ENCODE data around the gene SLC4A3. TPM values are rescaled to one million over a fixed set of nuclear protein-coding genes. Genes with fewer than 3 reads are reported as not detected.

SLC4A3 gene, protein sequence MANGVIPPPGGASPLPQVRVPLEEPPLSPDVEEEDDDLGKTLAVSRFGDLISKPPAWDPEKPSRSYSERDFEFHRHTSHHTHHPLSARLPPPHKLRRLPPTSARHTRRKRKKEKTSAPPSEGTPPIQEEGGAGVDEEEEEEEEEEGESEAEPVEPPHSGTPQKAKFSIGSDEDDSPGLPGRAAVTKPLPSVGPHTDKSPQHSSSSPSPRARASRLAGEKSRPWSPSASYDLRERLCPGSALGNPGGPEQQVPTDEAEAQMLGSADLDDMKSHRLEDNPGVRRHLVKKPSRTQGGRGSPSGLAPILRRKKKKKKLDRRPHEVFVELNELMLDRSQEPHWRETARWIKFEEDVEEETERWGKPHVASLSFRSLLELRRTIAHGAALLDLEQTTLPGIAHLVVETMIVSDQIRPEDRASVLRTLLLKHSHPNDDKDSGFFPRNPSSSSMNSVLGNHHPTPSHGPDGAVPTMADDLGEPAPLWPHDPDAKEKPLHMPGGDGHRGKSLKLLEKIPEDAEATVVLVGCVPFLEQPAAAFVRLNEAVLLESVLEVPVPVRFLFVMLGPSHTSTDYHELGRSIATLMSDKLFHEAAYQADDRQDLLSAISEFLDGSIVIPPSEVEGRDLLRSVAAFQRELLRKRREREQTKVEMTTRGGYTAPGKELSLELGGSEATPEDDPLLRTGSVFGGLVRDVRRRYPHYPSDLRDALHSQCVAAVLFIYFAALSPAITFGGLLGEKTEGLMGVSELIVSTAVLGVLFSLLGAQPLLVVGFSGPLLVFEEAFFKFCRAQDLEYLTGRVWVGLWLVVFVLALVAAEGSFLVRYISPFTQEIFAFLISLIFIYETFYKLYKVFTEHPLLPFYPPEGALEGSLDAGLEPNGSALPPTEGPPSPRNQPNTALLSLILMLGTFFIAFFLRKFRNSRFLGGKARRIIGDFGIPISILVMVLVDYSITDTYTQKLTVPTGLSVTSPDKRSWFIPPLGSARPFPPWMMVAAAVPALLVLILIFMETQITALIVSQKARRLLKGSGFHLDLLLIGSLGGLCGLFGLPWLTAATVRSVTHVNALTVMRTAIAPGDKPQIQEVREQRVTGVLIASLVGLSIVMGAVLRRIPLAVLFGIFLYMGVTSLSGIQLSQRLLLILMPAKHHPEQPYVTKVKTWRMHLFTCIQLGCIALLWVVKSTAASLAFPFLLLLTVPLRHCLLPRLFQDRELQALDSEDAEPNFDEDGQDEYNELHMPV
- 11.6 and 14.3 TPM in 2 replicates for total RNA-seq (2014; rRNA removed)
- Bru-seq, nascent RNA, result percentile 59 among the genes with signal in this experiment
- BruChase-seq, experiment 1, labeled RNA remaining after a 6-hour chase, result percentile 74 among the genes with signal in this experiment
- percentile 64 among the genes with signal in this experiment for BruChase-seq, experiment 2, labeled RNA remaining after a 2-hour chase
- long read RNA-seq, full-length matches to known transcripts, result 4 of 37 reads
- long read RNA-seq, partial matches to known transcripts, result 18 of 37 reads
- long read RNA-seq, other reads (novel, unspliced or antisense), result 15 of 37 reads

DNA sequence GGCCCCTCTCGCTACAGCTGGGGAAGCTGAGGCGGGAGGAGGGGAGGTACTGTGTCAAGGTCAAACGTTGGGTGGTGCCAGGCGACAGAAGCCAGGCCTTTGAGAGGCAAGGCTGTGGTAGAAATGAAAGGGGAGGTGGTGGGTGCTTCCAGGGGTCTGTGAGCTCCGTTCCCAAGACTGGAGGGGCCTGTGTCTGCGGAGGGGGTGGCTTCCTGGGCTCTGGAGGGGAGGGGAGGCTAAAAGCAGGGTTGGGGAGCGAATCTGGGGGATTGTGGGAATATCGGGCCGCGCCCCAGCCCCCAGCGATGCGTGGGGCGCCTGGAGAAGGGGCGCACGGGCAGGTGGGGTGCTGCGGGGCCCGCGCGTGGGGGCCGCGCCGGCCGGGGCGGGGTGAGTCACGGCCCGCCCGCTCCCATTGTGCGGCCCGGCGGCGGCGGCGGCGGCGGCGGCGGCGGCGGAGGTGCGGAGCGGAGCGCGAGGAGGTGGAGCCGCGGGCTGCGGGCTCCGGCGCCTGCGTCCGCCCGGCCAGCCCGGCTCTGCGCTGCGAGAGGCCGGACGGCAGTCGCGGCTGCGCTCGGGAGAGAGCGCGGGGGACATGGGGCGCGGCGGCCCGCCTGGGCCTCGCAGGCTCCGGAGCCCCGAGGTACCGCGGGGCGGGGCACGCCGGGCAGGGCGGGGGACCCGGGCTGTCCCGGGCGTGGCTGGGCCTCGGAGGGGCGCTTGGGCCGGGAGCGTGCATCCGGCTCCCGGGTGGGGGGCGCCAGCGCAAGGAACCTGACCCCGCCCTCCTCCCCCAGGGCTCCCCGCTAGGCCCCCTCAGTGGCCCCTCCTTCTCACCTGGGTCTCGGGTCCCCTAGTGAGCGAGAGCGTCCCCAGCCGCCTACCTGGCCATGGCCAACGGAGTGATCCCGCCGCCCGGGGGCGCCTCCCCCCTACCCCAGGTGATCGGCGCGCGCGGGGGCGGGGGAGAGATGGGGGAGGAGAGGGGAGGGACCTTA lies at the start of gene SLC4A3:
SLC4A3 (plus strand) TSS at position 528 of the 998 bp plus-strand sequence; CDS start at position 891, 363 bp downstream.
- Histone ChIP-seq H3K4me1 (ENCODE audit: insufficient read depth, low read length) (peaks cover 5% of the 10 kb centered on the region; the same call in 1 of the 2 replicates), H3K27me3 (ENCODE audit: low read length) (no peaks in the 10 kb centered on the region), H3K4me3 (ENCODE audit: low read length) (peak within 1 kb of the TSS; percentile 82), H3K4me2 (ENCODE audit: low read length) (peak within 1 kb of the TSS; percentile 93), H3K9me2 (replicated peaks; ENCODE audit: low read length) (no peaks in the 10 kb centered on the region), H3K9me3 (ENCODE audit: low read length) (no peaks in the 10 kb centered on the region), H3F3A (ENCODE audit: low read length, unreplicated experiment) (no peaks in the 10 kb centered on the region), H3K9ac (ENCODE audit: low read length) (peak within 1 kb of the TSS; percentile 61), H3K79me2 (ENCODE audit: low read length) (peaks cover 7% of the 10 kb centered on the region), H4K20me1 (ENCODE audit: low read length) (no peaks in the 10 kb centered on the region), H3K27ac (ENCODE audit: low read length) (no peak within 1 kb of the TSS), H3K36me3 (ENCODE audit: low read depth, low read length) (no peaks in the 10 kb centered on the region), H2AFZ (ENCODE audit: low read length) (peak within 1 kb of the TSS; percentile 93)
- no TSS peak for BruUV-seq (replicated peaks)
- POLR2A ChIA-PET (ENCODE audit: unreplicated experiment), result no interaction called here
- ATAC-seq (peak; percentile 79), DNase-seq (peak; percentile 51)
- intact Hi-C loops (cut with micrococcal nuclease), result no loop called here
- CTCF ChIA-PET, result no interaction called here
- TF ChIP-seq EZH2 (IDR thresholded peaks at IDR 0.05; ENCODE audit: low read length, unreplicated experiment), result no peak
- TF ChIP-seq, protein P1, sequence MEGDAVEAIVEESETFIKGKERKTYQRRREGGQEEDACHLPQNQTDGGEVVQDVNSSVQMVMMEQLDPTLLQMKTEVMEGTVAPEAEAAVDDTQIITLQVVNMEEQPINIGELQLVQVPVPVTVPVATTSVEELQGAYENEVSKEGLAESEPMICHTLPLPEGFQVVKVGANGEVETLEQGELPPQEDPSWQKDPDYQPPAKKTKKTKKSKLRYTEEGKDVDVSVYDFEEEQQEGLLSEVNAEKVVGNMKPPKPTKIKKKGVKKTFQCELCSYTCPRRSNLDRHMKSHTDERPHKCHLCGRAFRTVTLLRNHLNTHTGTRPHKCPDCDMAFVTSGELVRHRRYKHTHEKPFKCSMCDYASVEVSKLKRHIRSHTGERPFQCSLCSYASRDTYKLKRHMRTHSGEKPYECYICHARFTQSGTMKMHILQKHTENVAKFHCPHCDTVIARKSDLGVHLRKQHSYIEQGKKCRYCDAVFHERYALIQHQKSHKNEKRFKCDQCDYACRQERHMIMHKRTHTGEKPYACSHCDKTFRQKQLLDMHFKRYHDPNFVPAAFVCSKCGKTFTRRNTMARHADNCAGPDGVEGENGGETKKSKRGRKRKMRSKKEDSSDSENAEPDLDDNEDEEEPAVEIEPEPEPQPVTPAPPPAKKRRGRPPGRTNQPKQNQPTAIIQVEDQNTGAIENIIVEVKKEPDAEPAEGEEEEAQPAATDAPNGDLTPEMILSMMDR (conservative IDR thresholded peaks at IDR 0.05; ENCODE audit: low read depth, low read length), result peak; percentile 39; the same call in 1 of the 2 replicates

DNA sequence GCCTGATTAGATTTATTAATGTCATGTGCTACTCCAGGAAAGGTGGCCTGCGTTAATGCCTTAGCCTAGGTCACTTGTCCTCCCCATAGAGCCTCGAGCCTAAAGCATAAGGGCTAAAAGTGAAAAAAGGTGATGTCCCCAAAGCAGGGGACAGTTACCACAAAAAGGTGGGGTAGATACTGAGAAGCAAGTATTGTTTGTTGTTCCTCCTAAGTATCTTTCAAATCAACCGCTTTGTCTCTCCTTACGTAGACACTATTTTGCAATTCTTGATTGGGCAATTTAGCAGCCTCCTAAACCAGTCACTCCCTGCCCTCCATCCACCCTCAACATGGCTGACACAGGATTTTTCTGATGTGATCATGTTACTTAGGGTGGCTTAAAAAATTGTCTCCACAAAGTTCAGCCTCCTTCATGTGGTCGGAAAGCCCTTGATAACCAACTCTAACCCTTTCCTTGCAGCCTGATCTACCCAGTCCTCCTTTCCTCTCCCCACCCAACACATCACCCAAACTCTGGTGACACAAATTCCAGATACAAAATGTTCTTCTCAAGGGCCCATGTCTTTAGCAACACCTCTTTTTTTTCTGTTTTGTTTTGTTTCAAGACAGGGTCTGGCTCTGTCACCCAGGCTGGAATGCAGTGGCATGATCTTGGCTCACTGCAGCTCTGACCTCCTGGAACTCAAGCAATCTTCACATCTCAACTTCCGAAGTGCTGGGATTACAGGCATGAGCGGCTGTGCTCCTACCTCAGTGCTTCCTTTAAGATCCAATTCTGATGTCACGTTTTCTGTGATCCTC lies 48.4 kb upstream of the SLC4A3 start:
- no peaks in the 10 kb centered on the region for H3K36me3 ChIP-seq (ENCODE audit: low read depth, low read length)
- CTCF ChIA-PET, result no interaction called here
- ATAC-seq (no peak), DNase-seq (no peak)
- POLR2A ChIA-PET (ENCODE audit: unreplicated experiment), result no interaction called here
- H2AFZ ChIP-seq (ENCODE audit: low read length), result no peak overlapping the region
- no peak overlapping the region for H3K9ac ChIP-seq (ENCODE audit: low read length)
- intact Hi-C loops (cut with micrococcal nuclease), result no loop called here
- H4K20me1 ChIP-seq (ENCODE audit: low read length), result no peaks in the 10 kb centered on the region
- BruUV-seq (replicated peaks), result no TSS peak
- no peaks in the 10 kb centered on the region for H3K27me3 ChIP-seq (ENCODE audit: low read length)
- H3K9me2 ChIP-seq (replicated peaks; ENCODE audit: low read length), result no peaks in the 10 kb centered on the region
- no peaks in the 10 kb centered on the region for H3K79me2 ChIP-seq (ENCODE audit: low read length)
- TF ChIP-seq, protein P1 (conservative IDR thresholded peaks at IDR 0.05; ENCODE audit: low read depth, low read length), result no peak
- no peak for TF ChIP-seq EZH2 (IDR thresholded peaks at IDR 0.05; ENCODE audit: low read length, unreplicated experiment)
- no peak for TF ChIP-seq EZH2phosphoT487 (IDR thresholded peaks at IDR 0.05; ENCODE audit: borderline replicate concordance, low read length)
- no peak overlapping the region for H3K4me3 ChIP-seq (ENCODE audit: low read length)
- peaks cover 16% of the 10 kb centered on the region for H3K4me1 ChIP-seq (ENCODE audit: insufficient read depth, low read length)
- H3F3A ChIP-seq (ENCODE audit: low read length, unreplicated experiment), result no peaks in the 10 kb centered on the region
- no peak overlapping the region for H3K4me2 ChIP-seq (ENCODE audit: low read length)
- no peak overlapping the region for H3K27ac ChIP-seq (ENCODE audit: low read length)
- H3K9me3 ChIP-seq (ENCODE audit: low read length), result no peaks in the 10 kb centered on the region
